ENCODE data around the gene NEDD8.
A peak's percentile ranks its signal among the peaks of the same experiment; 100 is the strongest.

The NEDD8 gene

GRCh38 chr14:24215495-24216344 is 16.4 kb downstream of the NEDD8 start, which contains the start of gene MDP1 (continued):
- TF ChIP-seq HOXC10 (CRISPR knock-in tag; IDR thresholded peaks at IDR 0.05) (no peak), ZNF280C (tag by site-specific recombination; IDR thresholded peaks at IDR 0.05) (no peak), ZNF174 (tag by site-specific recombination; IDR thresholded peaks at IDR 0.05) (no peak), ZSCAN23 (tag by site-specific recombination; IDR thresholded peaks at IDR 0.05) (no peak), ZNF140 (tag by site-specific recombination; IDR thresholded peaks at IDR 0.05) (no peak), ZNF292 (tag by site-specific recombination; IDR thresholded peaks at IDR 0.05; ENCODE audit: borderline replicate concordance, low read depth) (no peak), ZNF398 (tag by site-specific recombination; IDR thresholded peaks at IDR 0.05) (no peak), SALL2 (tag by site-specific recombination; IDR thresholded peaks at IDR 0.05; ENCODE audit: borderline replicate concordance) (no peak), MYNN (tag by site-specific recombination; IDR thresholded peaks at IDR 0.05; ENCODE audit: borderline replicate concordance) (no peak), ZBTB7A (tag by site-specific recombination; IDR thresholded peaks at IDR 0.05; ENCODE audit: low read depth) (no peak), YY1 (tag by site-specific recombination; IDR thresholded peaks at IDR 0.05) (peak; percentile 92), ZNF48 (tag by site-specific recombination; IDR thresholded peaks at IDR 0.05) (no peak), ZNF169 (tag by site-specific recombination; IDR thresholded peaks at IDR 0.05) (no peak), ZIC2 (tag by site-specific recombination; IDR thresholded peaks at IDR 0.05) (0 out of 2 replicates have a peak, but pooled peaks have one; percentile 8), ZNF449 (tag by site-specific recombination; IDR thresholded peaks at IDR 0.05) (peak; percentile 68; the same call in 1 of the 2 replicates), ZNF571 (tag by site-specific recombination; IDR thresholded peaks at IDR 0.05) (no peak), GLIS2 (tag by site-specific recombination; IDR thresholded peaks at IDR 0.05) (no peak), ATF2 (tag by site-specific recombination; IDR thresholded peaks at IDR 0.05; ENCODE audit: low read depth) (no peak), ZNF248 (tag by site-specific recombination; IDR thresholded peaks at IDR 0.05) (no peak), PRDM4 (tag by site-specific recombination; IDR thresholded peaks at IDR 0.05) (no peak), ZNF239 (tag by site-specific recombination; IDR thresholded peaks at IDR 0.05) (no peak), ZBTB8A (tag by site-specific recombination; IDR thresholded peaks at IDR 0.05) (peak; percentile 43; the same call in 1 of the 2 replicates), KLF16 (tag by site-specific recombination; IDR thresholded peaks at IDR 0.05) (peak; percentile 56), ZNF514 (tag by site-specific recombination; IDR thresholded peaks at IDR 0.05) (no peak), KLF1 (tag by site-specific recombination; IDR thresholded peaks at IDR 0.05) (peak; percentile 89), ZNF10 (tag by site-specific recombination; IDR thresholded peaks at IDR 0.05) (peak; percentile 47; the same call in 1 of the 2 replicates)

Data from HEK293 (cell line).